Muscle of back (tissue), 11 donors: ENCODE results near the gene GPR137C. TPM values are rescaled to one million over a fixed set of nuclear protein-coding genes. Genes with fewer than 3 reads are reported as not detected.
A peak's percentile ranks its signal among the peaks of the same experiment; 100 is the strongest.
"Not testable (repeated sequence)": the region's sequence is repeated elsewhere in the genome, so short reads cannot be mapped to it uniquely, and the experiment has no call there.

Source experiments
- DNase-seq, 3 donors: peaks; one replicate each; pipeline versions ENCODE4 v3.0.0 to v3.0.0-alpha.2; 2013
- polyA plus RNA-seq, 10 donors: library from polyadenylated mRNA; unstranded; fragments of 120-200 nt; gene quantifications; one replicate each; pipeline ENCODE4 v1.2.1, GENCODE V29; 2013; ENCODE audit not compliant: insufficient read length in 10 of 10

GPR137C gene
- polyA plus RNA-seq, 10 donors, result 3.2 to 5.5 (median 4.0) TPM

DNA sequence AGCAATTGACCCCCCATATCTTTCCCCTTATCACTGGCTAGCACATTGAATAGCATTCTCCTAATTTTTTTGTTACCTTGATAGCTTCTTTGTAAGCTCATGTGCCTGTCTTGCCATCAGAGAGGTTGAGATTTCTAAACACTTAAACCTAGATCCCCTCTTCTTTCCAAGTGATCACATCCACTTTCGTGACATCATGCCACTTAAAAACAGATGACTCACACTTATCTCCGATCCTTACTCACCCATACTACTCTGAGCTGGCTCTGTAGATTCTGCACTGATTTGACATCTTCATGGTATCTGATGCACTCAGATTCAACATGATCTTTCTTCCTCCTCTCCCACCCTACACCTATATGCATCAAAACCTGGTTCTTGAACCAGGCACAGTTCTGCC, 10.5 kb downstream of the GPR137C start:
- peak in 1 of 3 donors; percentile 7 for DNase-seq

DNA sequence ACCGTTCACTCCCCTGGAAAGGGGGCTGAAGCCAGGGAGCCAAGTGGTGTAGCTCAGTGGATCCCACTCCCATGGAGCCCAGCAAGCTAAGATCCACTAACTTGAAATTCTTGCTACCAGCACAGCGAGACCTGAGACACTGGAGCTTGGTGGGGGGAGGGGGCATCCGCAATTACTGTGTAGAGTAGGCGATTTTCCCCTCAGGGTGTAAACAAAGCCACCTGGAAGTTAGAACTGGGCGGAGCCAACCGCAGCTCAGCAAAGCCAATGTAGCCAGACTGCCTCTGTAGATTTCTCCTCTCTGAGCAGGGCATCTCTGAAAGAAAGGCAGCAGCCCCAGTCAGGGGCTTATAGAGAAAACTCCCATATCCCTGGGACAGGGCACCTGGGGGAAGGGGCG, 15.8 kb downstream of the GPR137C start:
- DNase-seq, result not testable (repeated sequence)

DNA sequence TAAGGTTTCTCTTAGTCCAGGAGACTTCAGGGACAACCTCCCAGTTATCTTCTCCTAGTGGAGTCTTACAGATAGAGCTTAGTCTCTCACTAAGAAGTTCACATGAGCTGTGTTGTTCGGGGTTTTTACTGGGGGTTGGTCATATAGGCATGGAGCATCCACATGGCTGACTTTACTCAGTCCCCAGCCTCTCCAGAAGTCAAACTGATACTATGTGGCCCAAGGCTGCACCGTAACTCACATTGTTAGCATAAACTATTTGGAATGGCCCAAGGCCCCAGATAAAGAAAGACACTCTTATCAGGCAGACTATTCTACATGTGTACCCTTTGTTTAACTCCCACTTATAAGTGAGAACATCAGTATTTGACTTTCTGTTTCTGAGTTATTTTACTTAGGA, 23.2 kb downstream of the GPR137C start:
- DNase-seq, result no peak

DNA sequence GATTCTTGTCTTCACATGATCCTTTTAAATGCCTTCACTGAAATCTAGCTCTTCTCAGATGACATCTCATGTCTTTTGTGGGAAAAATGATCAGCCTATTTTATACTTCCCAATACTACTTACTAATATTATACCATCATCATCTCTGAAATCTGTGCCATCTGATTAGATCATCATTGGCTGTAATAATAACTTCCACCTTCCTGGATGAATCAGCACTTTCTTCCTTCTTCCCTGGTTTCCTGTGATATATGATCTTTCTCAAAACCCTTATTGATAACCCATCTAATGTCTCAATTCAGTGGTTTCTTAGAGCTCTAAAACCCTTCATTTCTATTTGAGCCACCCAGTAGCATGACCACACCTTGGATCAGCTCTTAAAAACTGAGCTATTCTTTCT, 30.9 kb downstream of the GPR137C start:
- DNase-seq, result no peak

DNA sequence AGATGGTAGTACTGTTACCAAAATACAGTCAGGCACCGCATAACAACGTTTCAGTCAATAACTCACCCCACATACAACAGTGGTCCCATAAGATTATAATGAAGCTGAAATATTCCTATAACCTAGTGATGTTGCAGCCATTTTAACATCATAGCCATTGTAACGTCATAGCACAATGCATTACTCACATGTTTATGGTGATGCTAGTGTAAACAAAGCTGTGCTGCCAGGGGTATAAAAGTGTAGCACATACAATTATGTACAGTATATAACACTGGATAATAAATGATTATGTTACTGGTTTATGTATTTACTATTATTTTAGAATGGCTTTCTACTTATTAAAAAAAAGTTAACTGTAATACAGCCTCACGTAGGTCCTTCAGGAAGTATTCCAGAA, 37.0 kb downstream of the GPR137C start:
- DNase-seq, result no peak

DNA sequence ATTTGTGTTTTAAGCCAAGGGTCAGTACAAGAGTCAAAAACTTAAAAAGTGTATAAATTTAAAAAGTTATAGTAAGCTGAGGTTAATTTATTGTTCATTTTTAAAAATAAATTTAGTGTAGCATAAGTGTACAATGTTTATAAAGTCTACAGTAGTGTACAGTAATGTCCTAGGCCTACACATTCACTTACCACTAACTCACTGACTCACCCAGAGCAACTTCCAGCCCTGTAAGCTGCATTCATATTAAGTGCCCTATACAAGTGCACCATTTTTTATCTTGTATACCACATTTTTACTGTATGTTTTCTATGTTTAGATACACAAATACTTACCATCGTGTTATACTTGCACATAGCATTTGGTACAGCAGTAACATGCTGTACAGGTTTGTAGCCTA, 37.7 kb downstream of the GPR137C start:
- no peak for DNase-seq

DNA sequence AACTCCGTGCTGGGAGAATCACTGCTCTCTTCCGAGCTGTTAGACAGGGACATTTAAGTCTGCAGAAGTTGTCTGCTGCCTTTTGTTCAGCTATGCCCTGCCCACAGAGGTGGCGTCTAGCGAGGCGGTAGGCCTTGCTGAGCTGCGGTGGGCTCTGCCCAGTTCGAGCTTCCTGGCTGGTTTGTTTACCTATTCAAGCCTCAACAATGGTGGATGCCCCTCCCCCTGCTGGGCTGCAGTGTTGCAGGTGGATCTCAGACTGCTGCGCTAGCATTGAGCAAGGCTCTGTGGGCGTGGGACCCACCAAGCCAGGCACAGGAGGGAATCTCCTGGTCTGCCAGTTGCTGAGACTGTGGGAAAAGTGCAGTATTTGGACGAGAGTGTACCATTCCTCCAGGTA, 43.7 kb downstream of the GPR137C start:
- DNase-seq, result no peak

DNA sequence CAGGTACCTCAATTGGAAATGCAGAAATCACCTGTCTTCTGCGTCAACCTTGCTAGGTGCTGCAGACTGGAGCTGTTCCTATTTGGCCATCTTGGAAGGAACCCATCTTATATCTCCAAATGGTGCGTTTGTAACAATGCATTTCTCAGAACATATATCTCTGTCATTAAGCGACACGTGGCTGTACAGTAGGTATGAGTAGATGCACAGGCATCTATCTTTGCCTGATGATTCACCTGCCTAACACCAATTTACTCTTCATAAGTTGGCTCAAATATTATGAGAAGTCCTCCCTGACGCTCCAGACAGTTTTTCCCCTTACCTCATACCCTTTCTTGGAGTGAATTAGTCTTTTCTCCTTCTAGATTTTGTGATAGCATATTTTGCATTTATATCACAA, 44.2 kb downstream of the GPR137C start:
- DNase-seq, result no peak

DNA sequence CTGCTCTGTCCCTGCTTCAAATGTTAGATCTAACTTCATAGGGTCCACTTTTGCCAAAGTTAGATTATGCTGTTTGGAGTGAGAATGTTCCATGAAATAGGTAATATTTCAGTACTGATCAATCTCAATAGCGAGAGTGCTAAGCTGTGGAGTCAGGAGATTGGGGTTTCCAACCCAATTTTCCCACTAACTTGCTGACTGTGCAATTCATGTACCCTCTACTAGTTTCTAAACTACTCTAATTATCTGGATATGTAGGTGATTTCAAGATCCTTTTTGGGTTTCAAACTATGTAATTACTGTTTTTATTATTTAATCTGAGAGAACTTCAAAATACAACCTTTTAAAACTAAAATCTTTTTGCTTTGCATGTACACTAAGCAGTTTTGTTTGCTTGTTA, 45.9 kb downstream of the GPR137C start:
- no peak for DNase-seq

DNA sequence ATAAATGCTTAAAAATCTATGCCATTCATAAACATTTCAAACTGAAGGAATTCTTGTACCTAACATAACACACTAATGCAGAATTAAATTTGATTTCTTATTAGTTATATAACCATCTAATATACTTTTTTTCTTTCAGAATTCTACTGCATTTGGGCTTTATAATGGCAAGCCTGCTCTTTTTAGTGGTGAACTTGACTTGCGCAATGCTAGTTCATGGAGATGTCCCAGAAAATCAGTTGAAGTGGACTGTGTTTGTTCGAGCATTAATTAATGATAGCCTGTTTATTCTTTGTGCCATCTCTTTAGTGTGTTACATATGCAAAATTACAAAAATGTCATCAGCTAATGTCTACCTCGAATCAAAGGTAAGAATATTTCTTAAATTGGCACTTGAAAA, 47.3 kb downstream of the GPR137C start:
- no peak for DNase-seq

DNA sequence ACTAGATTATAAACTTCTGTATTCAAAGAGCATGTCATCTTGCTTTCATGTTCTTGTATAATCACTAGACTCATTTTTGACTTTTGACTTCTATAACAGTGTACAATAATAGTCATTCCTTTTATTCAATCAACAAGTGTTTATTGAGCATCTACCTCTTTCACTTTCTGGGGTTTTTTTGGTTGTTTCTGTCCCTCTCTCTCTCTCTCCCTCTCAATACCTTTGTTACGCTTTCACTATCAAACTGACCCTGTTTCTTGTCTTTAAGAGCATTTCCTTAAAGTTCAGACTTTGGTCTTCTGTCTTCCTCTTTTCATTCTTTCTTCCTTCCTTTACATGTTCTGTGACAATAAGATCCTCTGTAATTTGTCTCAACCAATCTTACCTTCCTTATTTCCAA, 49.5 kb downstream of the GPR137C start:
- DNase-seq, result no peak

DNA sequence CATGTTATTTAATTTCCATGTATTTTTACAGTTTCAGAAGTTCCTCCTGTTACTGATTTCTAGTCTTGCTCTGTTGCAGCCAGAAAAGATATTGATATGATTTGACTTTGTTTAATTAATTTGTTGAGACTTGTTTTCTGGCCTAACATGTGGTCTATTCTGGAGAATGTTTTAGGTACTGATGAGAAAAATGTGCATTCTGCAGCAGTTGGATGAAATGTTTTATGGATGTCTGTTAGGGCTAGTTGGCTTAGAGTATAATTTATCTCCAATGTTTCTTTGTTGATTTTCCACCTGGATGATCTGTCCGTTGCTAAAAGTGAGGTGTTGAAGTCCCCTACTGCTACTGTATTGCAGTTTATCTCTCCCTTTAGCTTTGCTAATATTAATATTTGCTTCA, 54.4 kb downstream of the GPR137C start:
- DNase-seq, result no peak

DNA sequence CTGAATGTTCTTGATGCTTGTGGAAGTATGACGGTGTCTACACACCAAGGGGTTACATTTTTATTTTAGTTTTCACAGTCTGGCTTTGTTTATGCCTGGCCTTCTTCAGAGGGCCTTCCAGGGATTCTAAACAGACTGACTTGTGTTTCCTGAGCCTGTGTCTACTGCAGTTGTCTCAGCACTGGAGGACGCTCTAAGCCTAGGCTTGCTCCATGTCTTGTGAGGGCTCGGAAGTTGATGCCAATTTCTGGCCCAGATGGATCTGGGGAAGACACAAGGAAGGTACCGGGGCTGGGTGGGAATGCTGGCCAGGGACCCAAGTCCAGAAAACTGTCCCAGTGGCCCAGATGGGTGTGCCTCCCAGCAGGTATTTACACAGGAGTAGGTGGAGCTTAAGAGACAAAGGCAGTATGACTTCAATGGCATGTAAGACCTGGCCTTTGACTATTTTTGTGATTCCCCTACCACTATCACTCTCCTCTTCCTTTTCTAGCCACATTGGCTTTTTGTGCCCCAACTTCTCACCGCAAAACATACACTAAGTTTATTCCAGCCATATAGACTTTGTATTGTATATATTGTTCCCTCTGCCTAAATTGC, 56.9 kb downstream of the GPR137C start:
- DNase-seq, result no peak

DNA sequence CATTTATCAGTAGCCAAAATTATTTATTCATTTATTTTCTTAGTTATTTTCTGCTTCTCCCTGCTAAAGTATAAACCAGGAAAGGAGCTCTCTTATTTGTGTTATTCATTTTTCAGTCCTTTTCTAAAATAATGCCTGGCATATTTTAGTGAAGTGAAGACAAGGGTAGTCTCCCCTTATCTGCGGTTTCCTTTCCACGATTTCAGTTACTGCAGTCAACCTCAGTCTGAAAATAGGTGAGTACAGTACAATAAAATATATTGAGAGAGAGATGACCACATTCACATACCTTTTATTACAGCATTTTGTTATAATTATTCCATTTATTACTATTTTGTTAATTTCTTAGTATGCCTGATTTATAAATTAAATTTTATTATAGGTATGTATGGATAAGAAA, 57.6 kb downstream of the GPR137C start:
- no peak for DNase-seq

DNA sequence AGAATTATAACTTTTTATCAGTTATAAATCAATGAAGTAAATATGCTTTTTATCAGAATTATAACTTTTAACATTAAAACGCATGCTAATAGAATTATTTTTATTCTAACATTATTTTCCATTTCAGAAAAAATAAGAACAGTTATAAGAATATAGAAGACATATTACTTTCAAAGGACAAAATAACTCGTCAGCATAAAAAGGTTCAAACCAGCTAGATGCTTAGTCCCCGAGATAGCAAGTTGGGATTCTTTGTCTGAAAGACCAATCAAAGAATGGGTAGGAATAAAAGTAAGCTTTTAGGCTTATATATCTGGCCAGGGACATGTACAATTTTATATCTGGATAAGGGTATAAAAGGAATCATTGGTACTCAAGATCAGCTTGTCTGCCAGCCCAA, 66.0 kb downstream of the GPR137C start:
- DNase-seq, result no peak

DNA sequence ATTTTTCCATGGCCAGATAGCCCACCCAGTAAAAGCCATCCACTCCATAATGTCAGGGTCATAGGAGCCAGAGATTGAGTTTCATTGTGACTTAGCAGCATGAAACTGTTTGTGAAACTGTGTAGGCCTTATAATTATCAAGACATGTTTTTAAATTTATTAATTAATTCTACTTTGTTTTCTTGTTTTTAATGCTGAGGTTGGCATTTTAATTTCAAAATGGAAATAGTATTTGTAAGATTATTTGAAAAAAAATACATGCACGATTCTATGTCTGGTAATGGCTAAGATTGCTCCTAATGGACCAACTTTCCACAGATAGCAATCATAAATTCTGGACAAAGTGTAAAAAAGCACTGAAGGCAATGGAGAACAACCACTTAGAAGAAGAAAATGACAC, 67.1 kb downstream of the GPR137C start:
- no peak for DNase-seq

DNA sequence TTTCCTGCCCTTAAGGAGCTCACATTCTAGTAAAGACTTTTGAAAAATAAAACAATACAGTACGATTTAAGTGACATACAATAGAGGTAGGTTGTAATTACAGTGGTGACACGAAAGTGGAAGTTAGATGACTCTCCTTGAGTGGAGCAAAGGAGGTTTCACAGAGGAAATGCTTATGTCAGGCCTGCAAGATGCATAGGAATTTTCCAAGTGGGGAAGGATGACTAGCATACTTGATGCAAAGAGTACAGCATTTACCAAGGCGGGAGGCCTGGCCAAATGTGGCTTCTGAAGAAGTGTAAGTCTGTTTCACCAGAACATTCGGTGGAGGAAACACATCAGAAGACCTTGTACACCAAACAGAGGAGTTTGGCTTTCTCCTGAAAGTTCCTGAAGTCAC, 87.5 kb downstream of the GPR137C start:
- DNase-seq, result no peak

DNA sequence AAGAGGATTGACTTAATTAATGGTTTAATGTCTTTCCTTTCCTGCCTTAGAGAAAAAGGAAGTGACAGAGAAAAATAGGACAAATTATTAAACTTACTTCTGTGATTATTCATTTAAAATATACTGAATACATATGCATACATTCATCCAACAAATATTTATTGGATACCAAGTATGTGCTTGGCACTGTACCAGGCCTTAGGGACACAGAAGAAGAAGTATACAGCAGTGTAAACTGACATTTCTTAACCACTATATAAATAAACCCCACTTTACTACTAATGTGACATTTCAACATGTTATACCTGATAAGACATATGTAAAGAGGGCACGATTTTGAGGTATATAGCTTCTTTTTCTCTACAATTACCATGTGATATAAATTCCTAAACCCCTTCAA, 89.1 kb downstream of the GPR137C start:
- no peak for DNase-seq

DNA sequence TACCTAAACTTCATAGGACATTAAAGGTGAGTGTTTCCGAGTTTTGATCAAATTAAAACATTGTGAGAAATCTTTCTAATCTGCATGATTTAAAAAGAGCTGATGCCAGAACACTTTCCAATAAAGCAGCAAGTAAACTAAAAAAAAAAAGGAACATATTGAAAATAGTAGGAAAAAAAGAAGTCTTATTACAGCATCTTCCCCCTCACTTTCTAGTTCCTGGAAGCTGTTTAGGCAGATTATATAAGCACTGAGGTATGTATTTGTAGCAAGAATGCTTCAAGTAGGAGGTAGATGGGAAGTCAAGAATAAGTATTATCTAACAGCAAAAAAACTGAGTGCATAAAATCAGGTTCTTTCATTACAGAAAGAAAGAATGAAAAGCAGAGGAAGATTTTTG, 96.9 kb downstream of the GPR137C start:
- DNase-seq, result no peak

DNA sequence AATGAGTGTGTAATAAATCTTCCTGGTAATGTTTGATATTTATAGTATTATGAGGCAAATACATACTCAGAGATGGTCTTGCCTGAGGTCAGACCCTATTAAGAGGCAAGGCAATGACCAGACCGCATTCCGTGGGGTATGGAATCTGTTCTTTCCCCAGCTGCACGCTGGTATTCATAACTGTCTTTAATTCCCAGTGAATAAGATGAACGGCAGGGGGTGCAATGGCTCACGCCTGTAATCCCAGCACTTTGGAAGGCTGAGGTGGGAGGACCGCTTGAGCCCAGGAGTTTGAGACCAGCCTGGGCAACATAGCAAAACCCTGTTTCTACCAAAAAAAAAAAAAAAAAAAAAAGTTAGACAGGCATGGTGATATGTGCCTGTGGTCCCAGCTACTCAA, 98.1 kb downstream of the GPR137C start:
- DNase-seq, result no peak

DNA sequence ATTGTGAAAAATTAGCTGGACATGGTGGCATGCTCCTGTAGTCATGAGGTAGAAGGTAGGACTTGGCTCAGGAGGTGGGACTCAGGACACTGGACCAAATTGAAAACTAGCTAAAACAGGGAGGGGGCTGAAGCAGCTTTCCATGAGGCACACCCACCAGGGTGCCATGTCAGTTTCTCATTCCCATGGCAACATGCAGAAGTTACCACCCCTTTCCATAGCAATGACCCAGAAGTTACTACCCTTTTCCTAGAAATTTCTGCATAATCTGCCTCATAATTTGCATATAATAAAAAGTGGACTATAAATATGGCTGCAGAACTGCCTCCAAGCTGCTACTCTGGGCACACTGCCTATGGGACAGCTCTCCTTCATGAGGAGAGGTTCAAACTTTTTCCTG, 104.3 kb downstream of the GPR137C start:
- DNase-seq, result no peak

DNA sequence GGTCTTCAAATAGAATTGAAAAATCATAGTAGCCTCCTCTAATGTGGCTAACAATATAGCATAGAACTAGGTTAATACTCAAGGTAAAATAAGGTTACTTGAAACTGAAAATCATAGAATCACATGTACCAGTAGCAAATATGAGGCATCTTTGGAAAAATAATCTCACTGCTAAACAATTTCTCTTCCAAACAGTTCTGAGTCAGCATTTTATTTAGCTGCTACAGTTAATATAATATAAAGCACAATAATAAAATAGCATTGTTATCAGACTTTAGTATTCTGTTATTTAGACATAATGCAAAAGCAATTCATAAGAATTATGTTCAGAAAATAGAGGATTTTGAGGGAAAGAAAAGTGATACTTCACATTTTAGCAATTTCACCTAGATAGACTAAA, 107.7 kb downstream of the GPR137C start:
- no peak for DNase-seq

DNA sequence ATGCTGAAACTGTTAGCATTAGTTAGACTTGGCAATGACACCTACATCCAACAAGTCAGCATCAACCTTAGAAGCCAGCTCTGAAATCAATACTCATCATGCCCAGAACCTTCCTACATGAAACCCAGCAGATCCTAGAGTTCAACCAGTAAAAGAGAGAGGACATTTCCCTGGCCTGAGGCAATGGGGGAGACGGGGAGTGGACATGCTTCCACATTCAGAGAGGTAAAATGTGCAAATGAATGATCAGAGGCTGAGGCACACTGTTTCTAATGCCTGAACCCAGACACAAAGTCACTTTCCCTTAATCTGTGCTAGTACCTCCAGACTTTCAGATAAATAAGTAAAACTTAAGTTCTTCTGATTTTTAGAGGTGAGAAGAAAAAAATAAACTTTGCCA, 108.2 kb downstream of the GPR137C start:
- DNase-seq, result no peak

DNA sequence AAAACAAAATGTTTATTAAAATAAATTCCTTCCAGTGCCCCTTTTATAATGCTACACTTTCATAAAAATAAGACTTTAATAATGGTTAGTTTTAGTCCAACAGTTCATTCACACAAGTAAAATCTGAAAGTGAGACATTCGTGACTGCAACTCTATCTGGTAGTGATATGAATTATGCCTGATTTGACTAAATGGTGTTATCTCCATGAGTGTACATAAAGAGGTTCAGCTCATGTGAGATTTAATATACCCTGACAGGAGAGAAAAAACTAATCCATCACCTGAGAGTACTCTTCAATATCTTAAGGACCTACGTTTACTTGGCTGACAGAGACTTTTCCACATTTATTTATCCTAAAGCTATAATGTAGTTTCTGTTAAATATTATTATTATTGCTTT, 108.7 kb downstream of the GPR137C start:
- no peak for DNase-seq

DNA sequence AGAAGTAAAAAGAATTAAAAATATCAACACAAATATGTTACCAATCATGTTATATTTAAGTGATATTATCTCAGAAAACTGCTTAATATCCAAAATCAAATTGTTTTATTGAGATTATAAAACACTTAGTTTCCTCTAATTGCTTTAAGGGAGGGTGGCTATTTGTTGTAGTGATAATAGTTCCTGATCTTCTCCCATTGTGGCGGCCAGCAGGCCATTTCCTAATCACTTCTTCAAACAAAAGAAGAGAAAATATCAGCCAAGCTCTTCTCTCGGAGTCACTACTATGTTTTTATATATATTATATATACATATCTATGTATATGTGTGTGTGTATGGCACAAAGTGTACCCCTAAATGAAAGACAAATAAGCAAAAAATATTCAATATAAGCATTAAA, 111.2 kb downstream of the GPR137C start:
- DNase-seq, result no peak
